ENCODE measurements around the gene CCDC188.

The CCDC188 gene

GRCh38 chr22:20150381-20151275 is at the start of gene CCDC188:
Gene CCDC188, minus strand, starts transcription at chr22:20151055. Its CDS starts 69 bp downstream, at chr22:20150986.
- no peak for DNase-seq (ENCODE audit: low read depth)
- TF ChIP-seq, protein P1, sequence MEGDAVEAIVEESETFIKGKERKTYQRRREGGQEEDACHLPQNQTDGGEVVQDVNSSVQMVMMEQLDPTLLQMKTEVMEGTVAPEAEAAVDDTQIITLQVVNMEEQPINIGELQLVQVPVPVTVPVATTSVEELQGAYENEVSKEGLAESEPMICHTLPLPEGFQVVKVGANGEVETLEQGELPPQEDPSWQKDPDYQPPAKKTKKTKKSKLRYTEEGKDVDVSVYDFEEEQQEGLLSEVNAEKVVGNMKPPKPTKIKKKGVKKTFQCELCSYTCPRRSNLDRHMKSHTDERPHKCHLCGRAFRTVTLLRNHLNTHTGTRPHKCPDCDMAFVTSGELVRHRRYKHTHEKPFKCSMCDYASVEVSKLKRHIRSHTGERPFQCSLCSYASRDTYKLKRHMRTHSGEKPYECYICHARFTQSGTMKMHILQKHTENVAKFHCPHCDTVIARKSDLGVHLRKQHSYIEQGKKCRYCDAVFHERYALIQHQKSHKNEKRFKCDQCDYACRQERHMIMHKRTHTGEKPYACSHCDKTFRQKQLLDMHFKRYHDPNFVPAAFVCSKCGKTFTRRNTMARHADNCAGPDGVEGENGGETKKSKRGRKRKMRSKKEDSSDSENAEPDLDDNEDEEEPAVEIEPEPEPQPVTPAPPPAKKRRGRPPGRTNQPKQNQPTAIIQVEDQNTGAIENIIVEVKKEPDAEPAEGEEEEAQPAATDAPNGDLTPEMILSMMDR (IDR thresholded peaks at IDR 0.05; ENCODE audit: low read depth, low read length, missing control alignments): no peak
- H3K4me3 ChIP-seq (ENCODE audit: low read depth, low read length): no peak within 1 kb of the TSS

DNA sequence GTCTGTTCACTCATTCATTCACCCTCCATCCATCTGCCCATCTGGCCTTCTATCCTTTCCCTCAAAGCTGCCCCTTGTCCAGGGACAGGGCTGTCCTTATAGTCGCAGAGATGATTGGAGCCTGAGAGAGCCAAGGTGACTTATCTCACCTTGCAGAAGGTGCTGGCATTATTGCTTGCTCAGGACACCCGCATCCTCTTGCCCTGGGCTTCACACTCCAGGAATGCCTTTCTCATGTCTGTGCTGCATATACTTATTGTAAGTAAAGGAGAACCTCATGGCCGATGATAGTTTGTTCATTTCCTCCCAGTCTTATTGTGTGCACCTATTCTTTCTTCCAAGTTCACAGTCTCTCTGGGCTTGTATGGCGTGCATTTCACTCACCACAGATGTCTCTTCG is 49.1 kb upstream of the CCDC188 start:
- DNase-seq (ENCODE audit: low read depth): no peak
- H3K4me3 ChIP-seq (ENCODE audit: low read depth, low read length): no peak overlapping the region
- TF ChIP-seq, protein P1 (IDR thresholded peaks at IDR 0.05; ENCODE audit: low read depth, low read length, missing control alignments): no peak

GRCh38 chr22:20199413-20199842 is 48.6 kb upstream of the CCDC188 start:
- H3K4me3 ChIP-seq (ENCODE audit: low read depth, low read length): no peak overlapping the region
- TF ChIP-seq, protein P1 (IDR thresholded peaks at IDR 0.05; ENCODE audit: low read depth, low read length, missing control alignments): no peak
- DNase-seq (ENCODE audit: low read depth): no peak

- TF ChIP-seq, protein P1 (IDR thresholded peaks at IDR 0.05; ENCODE audit: low read depth, low read length, missing control alignments): no peak
- H3K4me3 ChIP-seq (ENCODE audit: low read depth, low read length): no peak overlapping the region
- DNase-seq (ENCODE audit: low read depth): no peak
Observed at GRCh38 chr22:20198557-20199319, 47.9 kb upstream of the CCDC188 start.

DNA sequence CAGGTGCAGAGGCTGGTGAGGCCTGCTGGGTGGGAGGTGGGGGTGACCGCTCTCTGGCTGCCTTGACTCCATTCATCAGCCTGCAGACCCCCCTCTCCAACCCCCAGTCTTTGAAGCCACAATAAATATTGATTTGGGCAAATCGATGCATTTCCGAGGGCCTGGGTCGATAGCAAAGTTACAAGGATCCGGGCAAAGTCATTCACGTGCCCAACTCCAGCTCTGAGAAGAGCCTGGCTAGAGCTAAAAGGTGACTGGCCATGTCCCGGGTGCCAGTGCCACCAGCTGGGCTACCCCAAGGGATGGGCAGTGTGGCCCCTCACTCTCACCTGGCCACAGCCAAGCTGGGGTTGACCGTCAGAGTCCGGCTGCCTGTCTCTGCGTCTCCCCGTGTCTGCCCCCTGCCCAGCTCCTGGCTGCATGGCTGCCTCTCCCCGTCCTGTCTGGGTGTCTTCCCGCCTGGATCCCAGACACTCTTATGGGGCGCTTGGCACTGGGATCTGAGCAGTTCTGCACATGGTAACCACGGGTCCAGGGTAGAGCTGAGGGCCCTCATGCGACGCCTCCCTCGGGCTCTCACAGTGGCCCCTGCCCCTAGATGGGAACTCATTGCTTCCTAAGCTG is 46.7 kb upstream of the CCDC188 start:
- no peak for DNase-seq (ENCODE audit: low read depth)
- H3K4me3 ChIP-seq (ENCODE audit: low read depth, low read length): no peak overlapping the region
- TF ChIP-seq, protein P1 (IDR thresholded peaks at IDR 0.05; ENCODE audit: low read depth, low read length, missing control alignments): no peak

- DNase-seq (ENCODE audit: low read depth): no peak
- TF ChIP-seq, protein P1 (IDR thresholded peaks at IDR 0.05; ENCODE audit: low read depth, low read length, missing control alignments): no peak
- H3K4me3 ChIP-seq (ENCODE audit: low read depth, low read length): no peak overlapping the region
Observed at GRCh38 chr22:20196094-20196842, 45.4 kb upstream of the CCDC188 start.
